HCT116 (cell line): ENCODE measurements around the gene TWIST2. TPM values are rescaled to one million over a fixed set of nuclear protein-coding genes. Genes with fewer than 3 reads are reported as not detected.

ENCODE experiments used
- ATAC-seq: fragments of 200-7000 bp; cut with Tn5 transposase; 2 replicates; pipeline ENCODE4 v1.9.1; 2020; ENCODE audit warnings: mild to moderate bottlenecking, moderate library complexity
- BruUV-seq: library from RNA; stranded (reverse); fragments of 400-500 nt; replicated peaks from 2 replicates; lab custom pipeline; 2021; lab: Mats Ljungman, UMichigan
- CTCF ChIA-PET: fragments of 300-600 bp; sonication (Branson Sonifier 250); formaldehyde crosslinking; loops from one replicate; lab custom pipeline; 2021; ENCODE audit warnings: antibody characterized with exemption; lab: Charles Lee
- POLR2A ChIA-PET: fragments of 300-600, 350-600 bp; sonication (Branson Sonifier 250); formaldehyde crosslinking; loops from one replicate; lab custom pipeline; 2021; ENCODE audit warnings: antibody characterized with exemption; lab: Charles Lee
- RAD21 ChIA-PET, 2 experiments: fragments of 300-600 bp; sonication (Branson Sonifier 250); formaldehyde crosslinking; loops; one replicate each; lab custom pipeline; 2023; ENCODE audit warnings: low total read pairs in 2 of 2; ENCODE audit not compliant: uncharacterized antibody in 2 of 2, unreplicated experiment in 2 of 2, low non-redundant PET in 1 of 2; lab: Charles Lee
- DNase-seq: peaks from one replicate; pipeline ENCODE4 v3.0.0-alpha.2; 2010; ENCODE audit warnings: low read depth, low spot score
- H2AFZ ChIP-seq: fragments of 200-600 bp; shearing (Covaris generic), sonication (generic); 2 replicates; pipeline ENCODE4 v1.6.1; 2017; ENCODE audit warnings: low read depth, mixed run types, mixed read lengths, antibody characterized with exemption, low read length; ENCODE audit not compliant: poor library complexity, severe bottlenecking
- H3K27ac ChIP-seq: 2 replicates; pipeline ENCODE4 v1.5.1; 2012; ENCODE audit warnings: low read depth, low read length
- H3K27me3 ChIP-seq: fragments of 200-600 bp; sonication (generic); 2 replicates; pipeline ENCODE4 v1.6.1; 2016; ENCODE audit warnings: mixed run types, low read length, mixed read lengths; ENCODE audit not compliant: insufficient read depth
- H3K36me3 ChIP-seq, 2 experiments: fragments of 200-500 bp in 1 of 2; fragments of 200-600 bp in 1 of 2; sonication (Bioruptor generic) in 1 of 2; sonication (generic) in 1 of 2; 2 replicates each; pipeline versions ENCODE4 v1.5.1 to v1.6.1; 2014 to 2016; ENCODE audit warnings: low read length in 2 of 2, inconsistent platforms in 1 of 2, mixed read lengths in 1 of 2, mixed run types in 1 of 2; ENCODE audit not compliant: insufficient read depth in 2 of 2, control insufficient read depth in 1 of 2
- H3K4me1 ChIP-seq, 2 experiments: fragments of 200-600 bp in 1 of 2; sonication (generic) in 1 of 2; 2 replicates each; pipeline versions ENCODE4 v1.5.1 to v1.6.1; 2012 to 2017; ENCODE audit warnings: low read length in 2 of 2, inconsistent platforms in 1 of 2, mild to moderate bottlenecking in 1 of 2, mixed read lengths in 1 of 2, mixed run types in 1 of 2, moderate library complexity in 1 of 2; ENCODE audit not compliant: insufficient read depth in 2 of 2, control insufficient read depth in 1 of 2
- H3K4me2 ChIP-seq: fragments of 200-600 bp; sonication (generic); 2 replicates; pipeline ENCODE4 v1.6.1; 2017; ENCODE audit warnings: mixed run types, low read length, mixed read lengths
- H3K4me3 ChIP-seq, 2 experiments: fragments of 200-600 bp in 1 of 2; sonication (generic) in 1 of 2; replicated peaks in 1 of 2; 2 replicates each; pipeline ENCODE4 v1.5.1; 2011 to 2016; ENCODE audit warnings: low read length in 2 of 2, control low read depth in 1 of 2, low read depth in 1 of 2, mild to moderate bottlenecking in 1 of 2, mixed read lengths in 1 of 2, mixed run types in 1 of 2
- H3K79me2 ChIP-seq: fragments of 200-600 bp; sonication (generic); 2 replicates; pipeline ENCODE4 v1.6.1; 2017; ENCODE audit warnings: mild to moderate bottlenecking, mixed run types, low read length, moderate library complexity, mixed read lengths; ENCODE audit not compliant: insufficient read depth
- H3K9ac ChIP-seq: fragments of 200-600 bp; sonication (generic); 2 replicates; pipeline ENCODE4 v1.6.1; 2016; ENCODE audit warnings: low read length, mixed read lengths
- H3K9me2 ChIP-seq: fragments of 200-600 bp; sonication (generic), shearing (Covaris generic); 2 replicates; pipeline ENCODE4 v1.6.1; 2017; ENCODE audit warnings: mixed run types, mild to moderate bottlenecking, moderate library complexity; ENCODE audit not compliant: insufficient read depth
- H3K9me3 ChIP-seq, 2 experiments: fragments of 200-500 bp in 1 of 2; fragments of 200-600 bp in 1 of 2; sonication (Bioruptor generic) in 1 of 2; sonication (generic) in 1 of 2; 2 replicates each; pipeline ENCODE4 v1.6.1; 2014 to 2017; ENCODE audit warnings: low read length in 2 of 2, mixed read lengths in 2 of 2, inconsistent platforms in 1 of 2, low read depth in 1 of 2, mild to moderate bottlenecking in 1 of 2, mixed run types in 1 of 2, moderate library complexity in 1 of 2; ENCODE audit not compliant: control insufficient read depth in 1 of 2, insufficient read depth in 1 of 2
- H4K20me1 ChIP-seq: fragments of 200-600 bp; sonication (generic), shearing (Covaris generic); 2 replicates; pipeline ENCODE4 v1.6.1; 2017; ENCODE audit warnings: mixed run types, mild to moderate bottlenecking, moderate library complexity; ENCODE audit not compliant: insufficient read depth
- CBX3 ChIP-seq: IDR thresholded peaks from 2 replicates; pipeline ENCODE4 v1.6.1; 2012; ENCODE audit warnings: low read depth
- CEBPB ChIP-seq: IDR thresholded peaks from 2 replicates; pipeline ENCODE4 v1.6.1; 2012; ENCODE audit warnings: low read depth
- ELF1 ChIP-seq: IDR thresholded peaks from 2 replicates; pipeline ENCODE4 v1.6.1; 2012; ENCODE audit warnings: low read depth, borderline replicate concordance
- FOSL1 ChIP-seq: IDR thresholded peaks from 2 replicates; pipeline ENCODE4 v1.6.1; 2012; ENCODE audit warnings: low read depth
- JUND ChIP-seq: IDR thresholded peaks from 2 replicates; pipeline ENCODE4 v1.6.1; 2012
- POLR2AphosphoS5 ChIP-seq: IDR thresholded peaks from 2 replicates; pipeline ENCODE4 v1.6.1; 2011; ENCODE audit warnings: mild to moderate bottlenecking, low read depth, low read length, moderate library complexity
- REST ChIP-seq: IDR thresholded peaks from 2 replicates; pipeline ENCODE4 v1.6.1; 2012; ENCODE audit warnings: low read depth
- YY1 ChIP-seq: IDR thresholded peaks from 2 replicates; pipeline ENCODE4 v1.6.1; 2011; ENCODE audit warnings: low read length, low read depth, moderate library complexity, mild to moderate bottlenecking; ENCODE audit not compliant: insufficient replicate concordance; ENCODE audit errors: extremely low read depth
- ZFX ChIP-seq: fragments of 450-650 bp; IDR thresholded peaks from 2 replicates; pipeline ENCODE4 v1.6.1; 2017
- intact Hi-C: fragments of 100-400 bp; cut with micrococcal nuclease; formaldehyde crosslinking; loops from 2 replicates; pipeline ENCODE4 v1.10.0; 2022
- total RNA-seq: library from RNA; stranded (reverse); gene quantifications from one replicate; pipeline ENCODE4 v1.2.1, GENCODE V29; 2021; ENCODE audit not compliant: unreplicated experiment
- TF ChIP-seq, protein P1 (sequence below): IDR thresholded peaks from 2 replicates; pipeline ENCODE4 v1.6.1; 2012
- TF ChIP-seq, protein P2 (sequence below): IDR thresholded peaks from 2 replicates; pipeline ENCODE4 v1.6.1; 2012
- TF ChIP-seq, protein P3 (sequence below): IDR thresholded peaks from 2 replicates; pipeline ENCODE4 v1.6.1; 2011; ENCODE audit warnings: mild to moderate bottlenecking, low read length, moderate library complexity; ENCODE audit not compliant: insufficient replicate concordance; ENCODE audit errors: extremely low read depth

The TWIST2 gene
- total RNA-seq, 1 experiment from 2014 or later: not detected

DNA sequence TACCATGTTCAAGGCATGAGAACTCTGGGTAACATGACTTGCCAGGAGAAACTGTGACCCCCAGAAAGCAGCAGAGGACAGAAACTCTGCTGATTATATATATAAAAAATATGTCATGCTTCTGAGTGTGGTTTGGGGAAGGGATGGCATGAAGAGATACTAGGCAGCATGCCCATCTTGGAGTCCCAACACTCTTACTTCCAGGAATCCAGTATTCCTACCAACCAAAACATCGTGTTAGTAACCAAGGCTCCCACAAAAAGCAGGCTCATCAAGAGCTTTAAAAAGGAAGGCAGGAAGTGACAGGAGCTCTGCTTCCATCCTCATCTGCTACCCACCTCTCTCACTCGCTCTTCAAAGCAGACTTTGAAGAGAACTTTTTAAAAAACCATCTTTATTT is 31.6 kb upstream of the TWIST2 start:
- no TSS peak for BruUV-seq
- intact Hi-C loops: no loop called here
- Histone ChIP-seq H3K79me2 (no peaks in the 10 kb centered on the region), H3K27ac (no peak overlapping the region), H3K4me1 (no peaks in the 10 kb centered on the region), H3K27me3 (peaks cover 20% of the 10 kb centered on the region; the same call in 1 of the 2 replicates), H3K4me3 (no peak overlapping the region), H4K20me1 (no peaks in the 10 kb centered on the region), H3K9me2 (no peaks in the 10 kb centered on the region), H3K36me3 (no peaks in the 10 kb centered on the region), H3K9me3 (no peaks in the 10 kb centered on the region), H3K4me2 (no peak overlapping the region), H3K9ac (no peak overlapping the region), H2AFZ (no peak overlapping the region)
- TF ChIP-seq, protein P1, sequence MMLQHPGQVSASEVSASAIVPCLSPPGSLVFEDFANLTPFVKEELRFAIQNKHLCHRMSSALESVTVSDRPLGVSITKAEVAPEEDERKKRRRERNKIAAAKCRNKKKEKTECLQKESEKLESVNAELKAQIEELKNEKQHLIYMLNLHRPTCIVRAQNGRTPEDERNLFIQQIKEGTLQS: no peak
- TF ChIP-seq YY1: no peak
- TF ChIP-seq, protein P2, sequence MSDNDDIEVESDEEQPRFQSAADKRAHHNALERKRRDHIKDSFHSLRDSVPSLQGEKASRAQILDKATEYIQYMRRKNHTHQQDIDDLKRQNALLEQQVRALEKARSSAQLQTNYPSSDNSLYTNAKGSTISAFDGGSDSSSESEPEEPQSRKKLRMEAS: no peak
- TF ChIP-seq, protein P3, sequence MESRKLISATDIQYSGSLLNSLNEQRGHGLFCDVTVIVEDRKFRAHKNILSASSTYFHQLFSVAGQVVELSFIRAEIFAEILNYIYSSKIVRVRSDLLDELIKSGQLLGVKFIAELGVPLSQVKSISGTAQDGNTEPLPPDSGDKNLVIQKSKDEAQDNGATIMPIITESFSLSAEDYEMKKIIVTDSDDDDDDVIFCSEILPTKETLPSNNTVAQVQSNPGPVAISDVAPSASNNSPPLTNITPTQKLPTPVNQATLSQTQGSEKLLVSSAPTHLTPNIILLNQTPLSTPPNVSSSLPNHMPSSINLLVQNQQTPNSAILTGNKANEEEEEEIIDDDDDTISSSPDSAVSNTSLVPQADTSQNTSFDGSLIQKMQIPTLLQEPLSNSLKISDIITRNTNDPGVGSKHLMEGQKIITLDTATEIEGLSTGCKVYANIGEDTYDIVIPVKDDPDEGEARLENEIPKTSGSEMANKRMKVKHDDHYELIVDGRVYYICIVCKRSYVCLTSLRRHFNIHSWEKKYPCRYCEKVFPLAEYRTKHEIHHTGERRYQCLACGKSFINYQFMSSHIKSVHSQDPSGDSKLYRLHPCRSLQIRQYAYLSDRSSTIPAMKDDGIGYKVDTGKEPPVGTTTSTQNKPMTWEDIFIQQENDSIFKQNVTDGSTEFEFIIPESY: no peak
- TF ChIP-seq POLR2AphosphoS5: no peak
- no peak for TF ChIP-seq CBX3
- TF ChIP-seq ZFX: no peak
- TF ChIP-seq JUND: no peak
- no peak for TF ChIP-seq FOSL1
- TF ChIP-seq CEBPB: no peak
- no peak for TF ChIP-seq REST
- TF ChIP-seq ELF1: no peak
- ChIA-PET CTCF (interaction anchor here (1.3 kb wide), 1 partner anchor 25 kb away, joined by 3 read pairs; no protein-coding TSS in a partner anchor), RAD21 (no interaction called here), POLR2A (no interaction called here)
- no peak for ATAC-seq
- no peak for DNase-seq
